ENCODE results near the gene FOXP1.
"Not testable (repeated sequence)": the region's sequence is repeated elsewhere in the genome, so short reads cannot be mapped to it uniquely, and the experiment has no call there.

The FOXP1 gene

GRCh38 chr3:71361334-71361890 is 222.1 kb downstream of the FOXP1 start:
- DNase-seq: no peak

GRCh38 chr3:71360764-71361163 is 222.8 kb downstream of the FOXP1 start:
- no peak for DNase-seq

- no peak for DNase-seq
Observed at GRCh38 chr3:71360180-71360579, 223.3 kb downstream of the FOXP1 start.

GRCh38 chr3:71358243-71358642 is 225.3 kb downstream of the FOXP1 start:
- no peak for DNase-seq

- DNase-seq: no peak
Observed at GRCh38 chr3:71356265-71356664, 227.3 kb downstream of the FOXP1 start.

- DNase-seq: no peak
Observed at GRCh38 chr3:71355862-71356261, 227.7 kb downstream of the FOXP1 start.

- DNase-seq: no peak
Observed at GRCh38 chr3:71355037-71355436, 228.5 kb downstream of the FOXP1 start.

GRCh38 chr3:71351403-71352149 is 232.0 kb downstream of the FOXP1 start:
- DNase-seq: no peak

GRCh38 chr3:71350998-71351397 is 232.5 kb downstream of the FOXP1 start:
- no peak for DNase-seq

GRCh38 chr3:71348831-71349230 is 234.7 kb downstream of the FOXP1 start:
- no peak for DNase-seq

GRCh38 chr3:71348001-71348632 is 235.4 kb downstream of the FOXP1 start:
- no peak for DNase-seq

GRCh38 chr3:71346061-71346460 is 237.5 kb downstream of the FOXP1 start:
- no peak for DNase-seq

- DNase-seq: no peak
Observed at GRCh38 chr3:71345429-71346040, 238.0 kb downstream of the FOXP1 start.

GRCh38 chr3:71341721-71342120 is 241.8 kb downstream of the FOXP1 start:
- no peak for DNase-seq

GRCh38 chr3:71339049-71339448 is 244.5 kb downstream of the FOXP1 start:
- no peak for DNase-seq

- DNase-seq: no peak
Observed at GRCh38 chr3:71332813-71333212, 250.7 kb downstream of the FOXP1 start.

GRCh38 chr3:71330909-71331308 is 252.6 kb downstream of the FOXP1 start:
- DNase-seq: no peak

GRCh38 chr3:71330505-71330904 is 253.0 kb downstream of the FOXP1 start:
- DNase-seq: no peak

GRCh38 chr3:71329817-71330216 is 253.7 kb downstream of the FOXP1 start:
- no peak for DNase-seq

- DNase-seq: no peak
Observed at GRCh38 chr3:71328926-71329325, 254.6 kb downstream of the FOXP1 start.

- no peak for DNase-seq
Observed at GRCh38 chr3:71327936-71328335, 255.6 kb downstream of the FOXP1 start.

- DNase-seq: no peak
Observed at GRCh38 chr3:71325715-71326114, 257.8 kb downstream of the FOXP1 start.

GRCh38 chr3:71324224-71324623 is 259.3 kb downstream of the FOXP1 start:
- DNase-seq: not testable (repeated sequence)

- no peak for DNase-seq
Observed at GRCh38 chr3:71323558-71323957, 260.0 kb downstream of the FOXP1 start.

Measured in right forelimb (tissue), 1 donor.